Mucosa of gallbladder (tissue), 1 donor: ENCODE data around the gene LAMB3. TPM values are rescaled to one million over a fixed set of nuclear protein-coding genes. Genes with fewer than 3 reads are reported as not detected.

Experiments
- DNase-seq: peaks from one replicate; pipeline ENCODE4 v3.0.0-alpha.2; 2020; ENCODE audit warnings: low spot score
- total RNA-seq: library from RNA; stranded (reverse); gene quantifications from one replicate; pipeline ENCODE4 v1.2.1, GENCODE V29; 2021
- donor health status: DM: no; HTN: no; CAD: no.

Gene LAMB3
- total RNA-seq, 1 donor from 2014 or later, result 7.6 TPM

- DNase-seq, result no peak
Measured at GRCh38 chr1:209633335-209633997, 18.8 kb downstream of the LAMB3 start.

GRCh38 chr1:209630383-209631225 lies 21.6 kb downstream of the LAMB3 start:
- no peak for DNase-seq

GRCh38 chr1:209629621-209630382 lies 22.4 kb downstream of the LAMB3 start:
- DNase-seq, result no peak

GRCh38 chr1:209628618-209629299 lies 23.5 kb downstream of the LAMB3 start:
- no peak for DNase-seq

- DNase-seq, result peak; percentile 67
Measured at GRCh38 chr1:209627732-209628196, 24.5 kb downstream of the LAMB3 start.

GRCh38 chr1:209627027-209627731 lies 25.0 kb downstream of the LAMB3 start:
- DNase-seq, result no peak

- no peak for DNase-seq
Measured at GRCh38 chr1:209626346-209627026, 25.7 kb downstream of the LAMB3 start.

- DNase-seq, result no peak
Measured at GRCh38 chr1:209625791-209626285, 26.4 kb downstream of the LAMB3 start.

GRCh38 chr1:209624558-209625549 lies 27.4 kb downstream of the LAMB3 start:
- DNase-seq, result no peak

GRCh38 chr1:209622841-209623829 lies 29.1 kb downstream of the LAMB3 start:
- no peak for DNase-seq

- DNase-seq, result no peak
Measured at GRCh38 chr1:209621741-209622655, 30.2 kb downstream of the LAMB3 start.

GRCh38 chr1:209621286-209621685 lies 30.9 kb downstream of the LAMB3 start:
- no peak for DNase-seq

- DNase-seq, result no peak
Measured at GRCh38 chr1:209620487-209620884, 31.7 kb downstream of the LAMB3 start.

- no peak for DNase-seq
Measured at GRCh38 chr1:209619696-209620486, 32.3 kb downstream of the LAMB3 start.

- DNase-seq, result no peak
Measured at GRCh38 chr1:209618756-209619420, 33.3 kb downstream of the LAMB3 start.
